Stimulated activated CD8-positive, alpha-beta memory T cell treated with anti-CD3 and anti-CD28 coated beads, Interleukin-4, amount 100 ng/mL, for 24 hours (primary cell): Measurements from ENCODE around the gene TACR2.

Experiments
- DNase-seq: peaks from one replicate; pipeline ENCODE4 v3.0.0-alpha.2; 2020; ENCODE audit warnings: low read depth

Gene TACR2

DNA sequence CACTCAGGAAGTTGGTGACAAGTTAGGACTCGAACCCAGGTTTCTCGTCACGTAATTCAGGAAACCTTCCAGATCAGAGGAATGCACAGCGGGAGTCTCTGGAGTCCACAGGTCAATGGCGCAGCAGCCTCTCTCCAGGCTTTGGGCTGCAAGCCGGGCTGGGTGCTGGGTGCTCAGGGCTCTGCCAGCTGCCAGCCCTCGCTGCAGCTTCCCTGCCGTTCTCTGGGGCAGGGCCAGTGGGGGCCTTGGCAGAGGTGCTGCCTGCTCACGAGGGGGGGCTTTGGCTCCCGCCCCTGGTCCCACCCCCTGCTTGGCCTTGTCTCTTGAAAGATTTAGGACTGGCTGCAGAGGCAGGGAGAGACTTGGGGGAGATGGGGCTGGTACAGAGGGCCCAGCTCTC lies at the start of gene TACR2:
Gene TACR2 (minus strand): TSS at position 224 of the 400 bp plus-strand sequence. CDS start 595 bp downstream, outside the sequence.
- no peak for DNase-seq

DNA sequence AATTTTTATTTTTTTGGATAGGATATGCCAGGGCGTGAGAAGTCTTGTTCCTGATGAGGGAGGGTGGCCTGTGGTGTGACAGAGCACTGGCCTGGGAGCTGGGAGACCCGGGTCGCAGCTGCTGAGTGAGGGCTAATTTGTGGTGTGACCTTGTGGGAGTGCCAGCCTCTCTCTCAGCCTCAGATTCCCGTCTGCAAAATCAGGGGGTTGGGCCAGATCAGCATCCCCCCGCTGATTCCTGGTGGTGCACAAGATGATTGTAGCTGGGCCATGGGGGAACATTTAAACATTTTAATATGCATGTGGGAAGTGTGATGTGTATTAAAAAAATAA lies 49.4 kb upstream of the TACR2 start:
- no peak for DNase-seq

DNA sequence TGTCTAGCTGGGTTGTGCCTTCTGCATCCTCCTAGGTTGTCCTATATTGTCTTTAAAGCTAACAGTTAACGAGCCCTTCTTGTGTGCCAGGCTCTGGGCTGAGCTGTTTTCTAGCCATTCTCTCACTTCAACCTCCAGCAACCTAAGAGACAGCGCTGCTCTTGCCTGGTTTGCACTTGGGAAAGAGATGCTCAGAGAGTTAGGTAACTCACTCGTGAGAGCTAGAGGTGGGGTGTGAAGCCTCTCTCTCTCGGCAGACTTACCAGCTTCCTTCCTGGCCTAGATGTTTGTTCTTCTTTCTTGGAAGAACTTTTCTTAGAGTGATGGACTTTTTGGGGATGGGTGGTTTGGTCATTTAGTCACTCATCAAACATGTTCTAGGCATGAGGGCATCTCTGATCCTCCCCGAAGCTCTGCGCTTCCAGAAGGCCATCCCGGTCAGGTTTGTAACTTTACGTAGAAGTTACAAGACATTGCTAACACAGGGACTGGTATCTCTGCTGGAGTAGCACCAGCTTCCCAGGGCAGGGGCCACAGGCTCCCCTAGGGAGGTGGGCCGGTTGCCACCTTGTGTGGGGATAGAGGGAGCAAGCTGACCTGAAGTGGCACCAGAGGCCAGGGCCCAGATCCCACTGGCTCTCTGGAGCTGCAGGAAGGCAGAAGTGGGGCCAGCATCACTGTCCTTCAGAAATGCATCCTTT lies 48.9 kb upstream of the TACR2 start:
- no peak for DNase-seq

DNA sequence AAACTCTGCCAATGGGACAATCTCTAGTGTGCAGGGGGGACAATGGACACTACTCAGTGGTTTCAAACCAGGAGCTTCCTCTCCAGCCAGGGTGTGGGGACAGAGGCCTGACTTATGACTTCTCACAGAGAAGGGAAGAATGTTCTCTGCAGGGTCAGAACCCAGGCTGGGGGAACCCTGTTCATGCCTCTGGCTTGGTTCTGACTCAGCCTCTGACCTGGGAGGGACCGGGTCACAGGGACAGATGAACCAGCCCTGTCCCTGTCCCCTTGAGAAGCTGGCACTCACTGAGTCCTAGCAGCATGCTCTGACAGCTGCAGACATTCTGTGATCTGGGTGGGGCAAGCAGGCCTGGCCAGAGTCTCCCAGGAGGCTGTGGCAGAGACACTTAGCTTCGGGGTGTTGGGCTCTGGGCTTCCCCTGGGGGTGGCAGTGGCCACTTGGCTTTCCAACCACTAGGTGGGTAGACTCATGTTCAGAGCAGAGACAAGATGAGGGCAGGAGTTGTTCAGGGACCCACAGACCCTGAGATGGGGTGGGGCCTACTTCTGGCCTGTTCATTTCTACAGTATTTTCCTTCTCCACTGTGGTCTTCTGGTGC lies 48.2 kb upstream of the TACR2 start:
- no peak for DNase-seq

DNA sequence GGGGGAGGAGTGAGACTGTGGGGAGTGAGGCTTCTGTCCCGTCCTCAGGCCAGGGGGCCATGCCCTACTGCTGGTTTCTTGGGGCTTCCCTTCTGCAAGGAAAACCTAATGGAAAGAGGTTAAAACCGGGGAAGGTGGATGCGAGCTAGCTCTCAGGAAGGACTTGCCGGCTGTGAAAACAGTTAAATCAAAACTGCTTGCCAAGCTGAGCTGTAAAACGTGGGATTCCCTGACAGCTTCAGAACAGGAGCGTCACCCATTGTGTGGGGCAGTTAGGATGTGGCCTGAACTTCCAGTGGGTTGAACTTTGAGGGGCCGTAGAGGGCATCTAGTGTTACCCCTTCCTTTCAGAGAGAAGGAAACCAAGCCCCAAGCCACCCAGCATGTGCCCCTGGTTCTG lies 47.7 kb upstream of the TACR2 start:
- DNase-seq, result no peak

DNA sequence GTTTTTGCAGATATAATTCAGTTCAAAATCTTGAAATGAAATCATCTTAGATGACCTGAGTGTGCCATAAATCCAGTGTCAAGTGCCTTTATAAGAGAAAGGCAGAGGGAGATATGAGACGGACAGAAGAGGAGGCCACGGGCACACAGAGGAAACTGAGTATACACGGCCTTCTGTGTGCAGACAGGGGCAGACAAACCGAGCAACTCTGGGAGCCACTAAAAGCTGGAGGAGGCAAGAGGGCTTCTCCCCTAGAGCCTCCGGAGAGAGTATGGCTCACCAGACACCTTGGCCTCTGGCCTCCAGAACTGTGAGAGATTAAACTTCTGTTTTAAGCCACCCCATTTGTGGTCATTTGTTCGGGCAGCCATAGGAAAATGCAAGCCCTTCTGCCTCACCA lies 47.2 kb upstream of the TACR2 start:
- no peak for DNase-seq

DNA sequence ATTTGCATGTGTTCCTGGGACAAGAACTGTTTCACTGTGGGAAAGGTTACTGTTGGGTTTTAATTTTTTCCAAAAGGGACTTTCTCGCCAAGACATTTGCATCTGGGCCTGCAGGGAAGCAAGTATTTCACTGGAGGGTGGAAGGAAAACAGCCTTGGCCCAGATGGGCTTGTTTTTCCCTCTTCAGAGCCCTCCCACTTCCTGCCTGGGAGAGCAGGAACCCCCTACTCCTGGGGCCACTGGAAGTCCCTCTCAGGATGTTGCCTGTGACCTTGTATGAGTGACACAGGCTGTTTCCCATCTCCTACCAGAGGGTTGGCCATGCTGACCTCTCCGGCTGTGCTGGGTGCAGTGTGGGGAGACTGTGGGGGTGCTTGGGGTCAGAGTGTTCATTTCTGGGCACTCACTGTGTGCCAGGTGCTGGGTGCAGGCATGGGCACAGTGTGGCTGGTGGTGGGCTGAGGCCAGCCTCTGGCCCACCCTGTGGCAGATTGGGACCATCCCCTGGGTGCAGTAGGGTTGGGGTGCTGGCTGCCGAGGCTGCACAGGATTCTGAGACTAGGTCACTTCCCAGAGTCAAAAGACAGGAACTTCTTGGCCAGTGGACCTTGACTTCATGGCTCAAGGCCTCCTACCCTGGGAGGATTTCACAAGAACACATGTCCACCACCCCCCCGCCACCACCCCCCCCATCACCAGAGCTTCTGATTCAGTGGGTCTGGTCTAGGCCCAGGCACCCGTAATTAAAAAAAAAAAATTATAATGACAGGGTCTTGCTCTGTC lies 44.7 kb upstream of the TACR2 start:
- no peak for DNase-seq

DNA sequence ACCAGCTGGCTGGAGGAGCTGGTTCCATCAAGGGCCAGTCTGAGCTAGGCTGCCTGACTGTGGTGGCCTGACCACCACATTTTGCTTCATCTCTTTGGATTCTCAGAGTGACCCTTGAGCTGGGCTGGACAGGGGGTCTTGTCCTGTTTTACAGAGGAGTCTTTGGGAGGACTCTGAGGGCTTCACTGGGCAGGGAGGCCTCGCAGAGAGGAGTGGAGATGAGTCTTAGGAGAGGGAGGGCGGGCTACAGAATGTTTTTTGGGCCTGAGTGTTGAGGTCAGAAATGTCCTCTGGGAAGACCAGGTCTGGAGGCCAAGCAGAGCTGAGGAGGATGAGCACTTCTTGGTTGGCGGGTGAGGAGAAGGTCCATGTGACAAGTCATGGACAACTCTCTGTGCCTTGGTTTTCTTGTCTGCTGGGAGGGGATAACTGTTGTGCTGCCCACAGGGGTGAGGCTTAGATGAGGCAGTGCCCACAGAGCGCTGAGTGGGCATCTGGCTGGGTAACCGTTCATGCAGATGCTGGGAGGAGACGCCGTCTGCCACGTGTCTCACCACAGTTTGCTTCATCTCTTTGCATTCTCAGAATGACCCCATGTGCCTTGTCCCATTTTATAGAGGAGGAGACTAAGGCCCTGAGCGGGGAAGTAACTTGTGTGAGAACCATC lies 44.0 kb upstream of the TACR2 start:
- DNase-seq, result no peak

DNA sequence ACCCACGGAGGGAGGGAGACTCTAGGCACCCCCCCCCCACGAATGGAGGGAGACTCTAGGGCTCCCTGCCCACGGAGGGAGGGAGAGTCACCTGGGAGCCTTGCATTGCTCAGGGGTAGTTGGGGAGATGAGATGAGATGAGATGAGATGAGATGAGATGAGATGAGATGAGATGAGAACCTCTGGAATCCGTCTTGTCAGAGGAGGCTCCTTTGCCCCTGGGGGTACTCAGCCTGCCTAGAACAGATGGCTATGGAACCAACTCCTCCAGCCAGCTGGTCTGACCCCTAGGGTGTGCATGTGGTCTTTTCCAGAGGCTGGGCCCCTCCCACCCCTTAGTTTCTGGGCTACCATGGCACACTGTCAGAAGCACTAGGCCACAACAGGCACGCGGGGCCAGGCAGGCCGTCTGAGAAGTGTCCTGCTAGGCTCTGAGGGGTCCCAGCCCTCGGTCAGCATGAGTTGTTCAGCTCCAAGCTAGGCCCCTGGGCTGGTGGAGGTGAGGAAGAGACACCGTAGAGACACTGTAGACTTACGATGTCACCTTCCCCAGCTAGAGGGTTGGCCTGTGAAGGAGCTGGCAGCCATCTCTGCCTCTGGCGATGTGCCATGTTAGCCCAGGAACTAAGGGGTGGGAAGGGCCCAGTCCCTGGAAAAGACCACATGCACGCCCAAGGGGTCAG lies 43.3 kb upstream of the TACR2 start:
- no peak for DNase-seq

DNA sequence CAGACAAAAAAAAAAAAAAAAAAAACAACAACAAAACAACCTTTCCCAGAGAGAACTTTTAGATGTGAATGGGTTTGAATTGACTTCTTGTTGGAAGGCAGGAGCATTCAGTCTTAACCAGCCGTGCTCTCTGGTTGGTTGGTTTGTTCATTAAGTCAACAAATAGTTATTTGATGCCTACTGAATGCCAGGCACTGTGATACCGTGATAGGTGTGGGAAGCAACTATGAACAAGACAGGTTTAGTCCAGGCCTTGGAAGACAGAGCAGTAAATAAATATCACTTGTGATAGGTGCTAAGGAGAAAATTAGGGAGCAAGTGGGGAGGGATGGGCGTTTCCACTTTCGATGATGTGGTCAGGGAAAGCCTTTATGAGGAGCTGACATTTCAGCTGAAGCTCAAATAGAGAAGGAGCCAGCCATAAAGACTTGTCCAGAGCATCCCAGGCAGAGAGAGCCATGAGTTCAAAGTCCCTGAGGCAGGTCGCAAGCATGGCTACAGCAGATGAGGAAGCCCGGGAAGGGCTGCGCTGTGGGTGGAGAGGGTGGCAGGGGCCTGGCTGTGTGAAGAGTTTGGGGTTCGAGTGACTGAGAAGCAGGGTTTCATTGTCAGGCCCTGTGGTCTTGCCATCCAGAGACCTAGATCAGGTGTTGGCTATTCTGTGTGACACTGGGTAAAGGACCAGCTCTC lies 42.5 kb upstream of the TACR2 start:
- DNase-seq, result no peak

DNA sequence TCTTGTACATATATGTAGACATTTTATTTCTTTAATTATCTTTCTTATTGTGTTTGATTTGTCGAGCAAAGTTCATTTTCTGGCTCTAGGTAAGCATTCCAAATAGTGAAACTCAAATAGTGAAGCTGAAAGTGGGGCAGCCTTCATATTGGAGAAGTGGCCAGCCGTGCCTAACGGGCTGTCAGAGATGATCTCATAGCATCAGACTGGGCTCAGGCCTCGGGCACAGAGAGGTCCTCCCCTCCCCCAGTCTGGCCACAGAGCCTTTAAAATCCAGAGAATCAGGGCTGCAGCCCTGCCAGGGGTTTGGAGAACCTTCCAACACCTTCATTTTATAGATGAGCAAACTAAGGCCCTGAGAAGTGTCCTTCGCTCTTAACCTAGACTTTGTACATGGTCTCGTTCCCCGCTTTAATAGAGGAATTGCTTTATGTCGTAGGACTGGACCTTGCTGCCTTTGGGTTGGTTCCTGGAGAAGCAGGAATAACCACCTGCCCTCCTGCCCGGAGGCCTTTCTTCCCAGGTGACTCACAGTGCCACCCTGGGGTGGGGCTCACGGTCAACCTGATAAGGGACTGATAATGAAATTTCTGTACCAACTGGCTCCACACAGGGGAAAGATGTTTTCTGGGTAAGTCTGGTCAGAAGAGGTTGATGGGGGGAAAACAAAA lies 41.8 kb upstream of the TACR2 start:
- no peak for DNase-seq

DNA sequence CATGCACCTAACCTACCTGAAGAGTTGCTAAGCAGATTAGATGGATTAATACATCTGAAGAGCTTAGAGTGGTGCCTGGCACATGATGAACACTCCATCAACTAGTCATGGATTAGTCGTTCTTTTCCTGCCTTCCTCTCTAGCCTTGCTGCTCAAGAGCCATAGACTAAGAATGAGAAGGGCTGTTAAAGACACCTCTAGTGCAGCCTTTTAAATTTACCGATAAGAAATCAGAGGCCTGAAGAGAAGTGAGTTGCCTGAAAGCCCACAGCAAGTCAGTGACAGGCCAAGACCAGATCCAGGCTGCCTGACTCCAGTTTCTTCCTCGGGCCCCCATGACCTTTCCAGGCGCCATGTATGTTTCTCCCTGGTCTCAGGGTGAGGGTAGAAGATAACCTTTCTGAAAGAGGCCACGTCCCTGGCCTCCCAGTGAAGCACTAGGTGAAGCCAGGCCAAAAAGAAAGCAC lies 41.1 kb upstream of the TACR2 start:
- DNase-seq, result no peak

DNA sequence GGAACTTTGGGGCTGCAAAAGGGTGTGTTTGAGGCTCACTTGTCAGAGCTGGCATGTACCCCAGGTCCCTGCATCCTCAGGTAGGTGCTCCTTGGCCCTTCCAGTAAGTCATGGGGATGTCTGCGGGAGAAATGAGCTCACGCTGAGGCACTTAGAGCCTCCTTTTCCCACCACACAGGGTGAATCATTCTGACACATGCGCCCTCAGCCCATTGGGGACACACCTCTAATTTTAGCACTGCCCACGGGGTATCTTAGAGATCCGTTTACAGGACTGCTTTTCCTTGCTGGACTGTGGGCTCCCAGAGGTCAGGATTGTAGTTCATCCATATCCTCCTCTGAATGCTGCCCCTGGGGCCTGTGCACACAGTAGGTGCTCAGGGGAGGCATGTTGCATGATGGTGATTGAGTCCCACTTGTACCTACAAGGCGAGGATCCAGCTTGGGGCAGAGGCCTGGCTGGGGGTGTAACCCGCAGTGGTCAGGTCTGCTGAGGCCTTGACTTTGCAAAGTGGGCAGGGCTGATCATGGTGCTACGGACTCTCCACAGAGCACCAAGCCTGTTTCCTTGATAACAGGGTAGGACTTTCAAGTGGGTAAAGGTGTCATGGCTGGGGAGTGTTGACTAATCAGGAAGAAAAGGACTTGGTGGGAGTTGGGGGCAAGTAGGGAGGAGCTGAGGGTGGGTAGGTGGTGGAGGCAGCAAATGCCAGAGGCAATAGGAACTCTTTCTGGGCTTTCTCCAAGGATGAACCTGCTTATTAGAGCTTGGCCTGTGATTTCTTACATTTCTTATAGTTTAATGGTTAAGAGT lies 40.4 kb upstream of the TACR2 start:
- no peak for DNase-seq

DNA sequence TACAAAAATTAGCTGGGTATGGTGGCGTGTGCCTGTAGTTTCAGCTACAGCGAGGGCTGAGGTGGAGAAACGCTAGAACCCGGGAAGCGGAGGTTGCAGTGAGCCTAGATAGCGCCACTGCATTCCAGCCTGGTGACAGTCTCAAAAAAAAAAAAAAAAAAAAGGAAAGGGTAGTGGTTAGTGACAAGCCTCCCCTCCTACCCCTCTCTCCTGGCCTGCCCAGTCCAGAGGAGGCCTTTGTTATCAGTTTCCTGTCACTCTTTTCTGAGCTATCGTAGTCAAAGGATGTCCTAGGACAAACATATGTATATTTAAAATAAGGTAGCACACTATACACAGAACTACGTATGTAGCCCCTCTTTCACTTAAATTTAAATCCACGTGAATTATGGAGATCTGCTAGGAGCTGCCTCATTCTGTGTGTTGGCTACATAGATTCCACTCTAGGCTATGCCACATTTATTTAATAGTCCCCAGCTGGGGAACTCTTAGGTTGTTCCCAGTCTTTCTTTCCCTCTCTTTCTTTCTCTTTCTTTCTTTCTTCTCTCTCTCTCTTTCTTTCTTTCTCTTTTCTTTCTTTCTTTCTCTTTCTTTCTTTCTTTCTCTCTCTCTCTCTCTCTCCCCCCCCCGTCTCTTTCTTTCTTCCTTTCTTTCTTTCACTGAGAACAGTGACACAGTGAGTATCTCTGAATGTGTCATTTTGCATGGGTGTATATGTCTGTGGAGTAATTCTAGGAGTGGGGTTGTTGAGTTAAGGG lies 38.5 kb upstream of the TACR2 start:
- no peak for DNase-seq

DNA sequence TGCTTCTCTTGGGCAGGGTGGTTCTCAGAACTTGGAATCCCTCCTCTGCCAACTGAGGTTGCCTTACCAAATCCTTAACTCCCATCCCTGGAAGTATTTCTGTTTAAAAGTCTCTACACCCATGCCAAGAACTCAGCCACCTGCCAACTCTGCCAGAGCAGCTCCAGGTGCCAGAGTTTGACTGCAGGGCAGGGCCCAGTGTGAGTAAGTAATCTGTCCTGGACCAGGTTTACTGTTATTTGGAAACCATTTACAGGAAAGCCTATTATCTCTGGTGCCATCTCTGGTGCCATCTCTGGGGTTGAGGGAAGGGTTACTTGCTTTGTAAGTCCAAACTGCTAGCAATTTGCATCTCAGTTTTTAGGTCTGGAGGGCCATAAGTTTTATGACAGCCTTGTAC lies 37.1 kb upstream of the TACR2 start:
- no peak for DNase-seq

DNA sequence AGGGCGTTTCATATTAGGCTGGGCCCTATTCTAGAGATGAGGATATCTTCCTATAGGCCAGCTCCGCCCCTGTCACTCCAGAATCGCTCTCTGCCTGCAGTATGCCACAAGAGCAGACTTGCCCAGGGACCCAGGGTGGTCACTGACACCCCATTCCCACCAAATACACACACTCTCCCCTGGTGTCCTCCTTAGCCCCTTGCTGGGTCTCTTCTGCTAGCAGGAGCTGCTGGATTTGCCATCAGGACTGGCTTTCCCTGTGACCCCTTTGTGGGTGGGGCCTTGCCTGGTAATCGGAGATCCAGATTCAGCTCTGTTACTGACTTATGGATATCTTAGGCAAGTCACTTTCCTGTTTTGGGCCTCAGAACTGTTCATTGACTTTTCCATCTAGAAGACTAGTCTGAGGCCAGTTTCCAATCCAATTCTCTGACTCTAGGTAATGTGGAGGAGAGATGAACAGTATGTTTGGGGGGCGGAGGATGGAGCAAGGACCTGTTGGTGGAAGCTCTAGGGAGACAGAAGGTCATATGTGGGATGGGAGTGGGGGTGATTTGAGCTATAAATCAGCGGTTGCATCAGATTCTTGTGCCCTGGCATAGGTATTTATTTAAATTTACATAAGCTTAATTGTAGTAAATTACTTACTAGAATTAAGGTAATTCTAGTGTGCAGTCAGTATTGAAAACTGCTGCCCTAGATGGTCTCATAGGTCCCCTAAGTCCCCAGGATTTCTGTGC lies 36.1 kb upstream of the TACR2 start:
- DNase-seq, result no peak

DNA sequence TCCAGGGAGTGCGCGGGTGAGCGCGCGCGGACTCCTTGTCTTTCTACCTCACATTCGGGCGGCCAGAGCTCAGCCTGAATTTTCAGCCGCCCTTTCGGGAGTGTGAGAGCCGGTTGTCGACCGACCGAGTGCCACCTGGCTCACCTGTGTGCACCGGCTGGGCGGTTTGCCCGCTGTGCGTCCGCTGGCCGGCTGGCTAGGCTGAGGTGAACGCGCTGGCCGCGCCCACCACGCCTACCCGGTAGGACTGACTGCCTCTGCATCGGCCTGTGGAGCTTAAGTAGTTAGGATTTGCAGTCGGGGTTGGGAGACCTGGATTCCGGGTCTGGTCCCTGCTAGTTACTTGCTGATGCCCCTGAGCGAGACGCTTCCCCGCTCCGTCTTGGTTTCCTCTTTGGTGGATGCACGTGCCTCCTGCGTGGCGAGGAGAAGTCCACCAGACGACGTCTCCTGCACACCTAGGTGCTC lies 35.1 kb upstream of the TACR2 start:
- DNase-seq, result no peak

DNA sequence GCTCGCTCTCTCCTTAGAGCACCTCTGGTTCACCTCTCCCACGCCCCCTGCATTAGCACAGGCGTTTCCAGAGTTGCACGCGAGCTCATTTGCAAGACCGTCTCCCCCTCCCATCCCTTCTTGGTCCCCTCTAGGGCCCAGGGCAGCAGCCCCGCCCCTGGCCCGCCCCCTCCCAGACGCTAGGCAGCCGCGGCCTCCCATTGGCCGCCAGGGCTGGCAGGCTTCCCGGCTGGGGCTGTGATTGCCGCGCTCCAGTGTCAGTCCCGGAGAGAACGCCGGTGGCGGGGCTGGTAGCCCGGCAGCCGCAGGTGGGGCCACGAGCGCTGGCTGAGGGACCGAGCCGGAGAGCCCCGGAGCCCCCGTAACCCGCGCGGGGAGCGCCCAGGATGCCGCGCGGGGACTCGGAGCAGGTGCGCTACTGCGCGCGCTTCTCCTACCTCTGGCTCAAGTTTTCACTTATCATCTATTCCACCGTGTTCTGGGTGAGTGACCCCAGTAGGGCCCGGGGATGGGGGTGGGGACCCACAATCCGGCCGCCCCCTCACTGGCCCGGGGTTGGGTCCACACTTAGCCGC lies 34.6 kb upstream of the TACR2 start, which contains the start of gene TSPAN15:
Gene TSPAN15 (plus strand): TSS at position 257 of the 575 bp plus-strand sequence. CDS start 130 bp downstream, at position 387.
- DNase-seq, result peak; percentile 66
